A204.1 (cell line): ENCODE data around the gene RGS16.

Experiments used
- FAIRE-seq: peaks from 2 replicates; lab custom pipeline; 2012; peaks lifted over from hg19 to GRCh38; lab: Jason Lieb, UNC

The RGS16 gene

DNA sequence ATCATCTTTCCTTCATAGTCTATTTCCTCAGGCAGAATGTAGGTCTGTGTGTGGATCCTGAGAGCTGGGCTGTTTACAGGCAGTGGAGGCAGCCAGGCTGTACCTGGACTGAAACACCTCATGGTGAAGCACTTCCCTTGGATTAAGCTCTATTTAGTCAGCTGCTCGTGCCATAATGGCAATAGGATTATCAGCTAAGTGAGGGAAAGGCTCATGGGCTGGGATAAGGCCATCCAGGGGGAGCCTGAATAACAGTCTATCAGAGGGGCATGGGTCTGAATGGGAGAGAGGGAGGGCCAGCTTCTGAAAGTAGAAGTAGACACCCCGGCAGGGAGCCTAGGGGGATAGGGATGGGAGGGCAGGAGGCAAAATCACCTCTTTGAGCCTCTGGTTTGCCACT lies 23.5 kb downstream of the RGS16 start:
- FAIRE-seq: no peak

DNA sequence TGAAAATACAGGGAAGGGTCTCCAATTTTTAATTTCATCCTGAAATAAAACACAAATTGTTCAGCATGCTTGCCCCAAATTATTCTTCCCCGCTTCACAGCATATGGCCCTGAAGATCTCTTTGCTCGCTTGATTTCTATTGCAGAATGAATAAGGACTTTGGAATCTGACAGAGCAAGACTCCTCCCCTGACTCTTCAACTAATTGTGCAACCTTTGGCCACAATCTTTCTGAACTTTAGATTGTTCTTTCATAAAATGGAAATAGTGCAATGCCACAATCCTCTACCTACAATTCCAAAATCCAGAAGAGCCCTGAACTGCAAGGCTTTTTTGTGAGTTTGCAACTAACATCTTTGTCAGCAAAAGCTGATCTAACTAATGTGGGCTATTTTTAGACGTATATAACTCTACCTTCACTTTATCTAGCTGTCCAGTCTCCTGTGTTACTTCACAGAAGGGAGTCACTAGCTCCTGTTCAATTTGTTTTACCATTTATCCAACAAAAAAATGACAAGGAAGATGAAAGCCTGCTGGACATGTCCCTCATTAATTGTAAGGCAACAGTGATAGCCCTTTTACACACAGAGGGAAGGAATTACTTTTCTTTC lies 28.5 kb downstream of the RGS16 start:
- no peak for FAIRE-seq

GRCh38 chr1:182574156-182574555 lies 30.0 kb downstream of the RGS16 start:
- FAIRE-seq: no peak

- FAIRE-seq: no peak
These were observed 33.6 kb downstream of the RGS16 start for GRCh38 chr1:182570611-182570970.

DNA sequence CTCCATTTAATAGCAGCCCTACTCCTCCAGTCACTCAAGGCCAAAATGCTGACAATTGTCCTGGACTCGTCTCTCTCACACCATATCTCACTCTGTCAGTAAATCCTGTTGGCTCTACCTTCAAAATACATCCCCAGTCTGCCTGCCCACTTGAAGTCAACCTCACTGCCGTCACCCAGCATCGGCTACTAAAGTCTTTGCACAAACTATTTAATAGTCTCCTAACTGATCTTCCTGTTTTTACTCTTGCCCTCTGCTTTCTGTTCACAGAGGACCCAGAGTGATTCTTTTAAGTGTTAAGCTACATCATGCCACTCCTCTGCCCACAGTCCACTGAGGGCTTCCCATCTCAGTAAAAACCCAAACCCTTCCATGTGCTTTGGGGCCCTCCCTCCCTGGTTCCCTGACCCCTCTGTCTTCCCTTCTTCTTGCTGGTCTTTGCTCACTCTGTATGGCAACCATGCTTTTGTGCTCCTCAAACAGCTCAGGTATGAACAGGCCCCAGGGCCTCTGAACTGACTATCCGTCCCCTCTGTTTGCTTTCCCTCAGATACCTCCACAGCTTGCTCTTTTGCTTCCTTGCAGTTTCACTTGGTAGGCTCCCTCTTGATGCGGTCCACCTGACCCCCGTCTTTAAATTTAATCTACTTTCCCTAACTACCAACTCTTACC lies 34.1 kb downstream of the RGS16 start:
- FAIRE-seq: no peak

DNA sequence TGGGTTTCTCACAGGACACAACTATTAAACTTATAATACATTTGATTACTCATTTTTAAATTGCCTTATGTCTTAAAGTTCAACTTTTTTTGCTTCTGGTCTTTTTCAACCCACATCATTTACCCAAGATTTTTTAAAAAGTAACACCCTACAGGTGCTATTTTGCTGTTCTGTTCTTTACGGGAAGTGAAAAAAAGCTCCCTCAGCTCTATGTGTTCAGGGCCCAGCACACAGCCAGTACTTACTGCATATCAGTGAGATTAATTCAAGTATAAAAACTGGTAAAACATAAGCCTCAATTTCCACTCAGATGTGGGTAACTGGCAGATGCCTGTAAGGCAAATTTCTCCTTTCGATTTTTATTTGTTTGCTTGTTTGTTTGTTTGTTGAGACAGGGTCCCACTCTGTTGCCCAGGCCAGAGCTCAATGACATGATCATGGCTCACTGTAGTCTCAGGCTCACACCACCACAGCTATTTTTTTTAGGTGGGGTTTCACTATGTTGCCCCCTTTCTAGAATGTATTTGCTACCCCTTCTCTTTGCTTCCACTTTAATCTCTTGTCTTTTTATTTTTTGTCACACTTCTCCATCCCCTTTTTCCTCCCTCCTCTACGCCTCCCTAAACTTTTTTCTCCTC lies 35.4 kb downstream of the RGS16 start:
- FAIRE-seq: no peak

- no peak for FAIRE-seq
These were observed 36.6 kb downstream of the RGS16 start for GRCh38 chr1:182567629-182568028.

DNA sequence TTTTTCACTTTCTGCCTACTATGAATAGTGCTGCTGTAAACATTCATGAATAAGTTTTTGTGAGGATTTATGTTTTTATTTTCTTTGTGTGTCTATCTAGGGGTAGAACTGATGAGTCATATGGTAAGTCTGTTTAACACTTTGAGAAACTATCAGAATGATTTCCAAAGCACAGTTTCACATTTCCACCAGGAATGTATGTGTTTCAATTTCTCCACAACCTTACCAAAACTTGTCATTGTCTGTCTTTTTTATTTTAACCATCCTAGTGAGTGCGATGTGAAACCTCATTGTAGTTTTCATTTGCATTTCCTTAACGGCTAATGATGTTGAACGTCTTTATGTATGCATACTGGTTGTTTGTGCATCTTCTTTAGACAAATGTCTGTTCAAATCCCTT lies 38.7 kb downstream of the RGS16 start:
- no peak for FAIRE-seq

- no peak for FAIRE-seq
These were observed 39.7 kb downstream of the RGS16 start for GRCh38 chr1:182564406-182565004.

DNA sequence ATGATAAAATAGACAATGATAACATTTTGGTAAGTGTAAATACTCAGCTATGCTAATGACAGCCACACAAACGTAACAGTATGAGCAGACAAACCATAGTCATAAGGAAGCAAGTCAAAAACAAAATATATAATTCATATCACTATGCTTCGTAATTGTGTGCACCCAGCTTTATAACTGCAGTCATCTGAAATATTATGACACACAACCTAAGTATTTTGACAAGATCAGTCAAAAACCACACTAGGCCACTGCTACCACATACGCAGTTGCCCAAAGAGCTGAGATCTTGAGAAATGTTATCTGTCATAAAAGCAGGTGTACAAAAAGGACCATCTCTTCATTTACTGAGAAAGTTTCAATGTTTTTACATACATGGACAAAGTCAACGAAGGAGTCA lies 41.1 kb downstream of the RGS16 start:
- no peak for FAIRE-seq

GRCh38 chr1:182561456-182561855 lies 42.7 kb downstream of the RGS16 start:
- FAIRE-seq: no peak

DNA sequence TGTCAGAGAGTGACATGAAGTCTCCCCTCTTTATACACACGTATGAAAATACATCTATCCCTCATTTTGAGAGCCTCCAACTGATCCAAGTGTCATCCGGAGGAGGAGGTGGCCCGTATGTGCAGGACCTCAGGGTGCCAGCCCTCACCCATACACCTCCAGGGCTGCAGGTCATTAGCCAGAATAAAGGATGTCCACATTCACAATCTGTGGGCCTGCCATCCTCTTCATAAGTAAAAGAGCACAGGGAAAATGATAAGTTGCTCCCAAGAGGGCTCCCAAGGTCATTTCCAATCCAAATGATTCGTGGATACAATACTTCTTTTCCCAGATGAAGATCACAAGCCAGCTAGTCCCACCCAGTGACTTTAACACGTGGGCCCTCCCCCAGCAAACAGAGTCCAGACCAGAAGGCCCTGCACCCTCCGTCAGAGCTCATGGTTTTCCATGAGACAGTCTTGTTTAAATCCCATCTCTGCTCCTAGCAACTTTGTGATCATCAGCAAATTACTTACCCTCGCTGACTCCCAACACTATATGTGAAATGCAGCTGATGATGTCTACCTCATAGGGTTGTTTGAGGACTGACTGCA lies 43.7 kb downstream of the RGS16 start:
- FAIRE-seq: no peak

- no peak for FAIRE-seq
These were observed 47.9 kb downstream of the RGS16 start for GRCh38 chr1:182556279-182556678.

DNA sequence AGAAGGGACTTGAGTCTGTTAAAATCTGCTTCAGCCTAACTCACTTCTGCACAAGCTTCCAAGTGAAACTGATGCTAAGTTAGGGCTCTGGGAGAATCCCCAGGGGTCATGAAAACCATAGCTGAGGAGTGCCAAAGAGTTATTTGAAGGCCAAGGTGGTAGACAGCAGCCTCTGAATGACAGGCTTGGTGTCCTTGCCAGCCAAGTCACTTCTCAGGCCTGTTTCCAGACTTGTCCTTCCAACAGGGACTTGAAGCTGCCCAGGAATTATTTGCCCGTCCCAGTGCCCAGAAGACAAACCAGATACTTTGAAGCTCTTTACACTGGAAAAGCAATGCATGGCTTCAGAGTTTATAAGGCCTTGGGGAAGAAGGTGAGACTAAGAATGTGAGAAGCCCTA lies 48.7 kb downstream of the RGS16 start:
- no peak for FAIRE-seq

DNA sequence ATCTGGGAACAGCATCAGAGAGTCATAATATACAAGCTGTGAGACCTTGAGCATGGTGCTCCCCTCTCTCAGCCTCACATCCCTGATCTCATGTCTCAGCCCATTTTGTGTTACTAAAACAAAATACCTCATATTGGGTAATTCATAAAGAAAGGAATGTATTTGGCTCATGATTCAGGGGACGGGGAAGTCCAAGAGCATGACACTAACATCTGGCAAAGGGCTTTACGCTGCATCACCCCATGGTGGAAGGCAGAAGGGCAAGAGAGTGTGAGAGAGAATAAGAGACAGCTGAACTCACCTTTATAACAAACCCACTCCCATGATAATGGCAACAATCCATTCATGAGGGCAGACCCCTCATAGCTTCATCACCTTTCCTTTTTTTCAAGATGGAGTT lies 51.7 kb downstream of the RGS16 start:
- FAIRE-seq: no peak

GRCh38 chr1:182549811-182550210 lies 54.4 kb downstream of the RGS16 start:
- FAIRE-seq: no peak

- no peak for FAIRE-seq
These were observed 54.8 kb downstream of the RGS16 start for GRCh38 chr1:182549346-182549745.
